Measurements from ENCODE around the gene MOSPD3.

The MOSPD3 gene

DNA sequence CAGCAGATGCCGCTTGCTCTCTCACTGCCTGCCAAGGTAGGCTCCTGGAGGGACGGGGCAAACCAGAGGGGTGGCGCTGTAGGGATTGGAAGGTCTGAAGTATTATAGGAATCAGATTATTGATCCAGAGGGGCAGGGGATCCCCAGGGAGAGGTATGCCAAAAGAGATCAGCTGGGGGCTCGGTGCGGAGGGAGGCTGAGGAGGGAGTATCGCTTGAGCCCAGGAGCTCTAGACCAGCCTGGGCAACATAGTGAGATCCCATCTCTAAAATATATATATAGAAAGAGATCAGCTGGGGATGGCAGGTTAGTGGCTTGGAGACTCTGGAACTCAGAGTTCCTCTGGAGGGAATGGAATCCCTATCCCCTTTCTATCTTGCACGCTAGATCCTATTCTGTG lies 17.2 kb upstream of the MOSPD3 start:
- no peak for DNase-seq

DNA sequence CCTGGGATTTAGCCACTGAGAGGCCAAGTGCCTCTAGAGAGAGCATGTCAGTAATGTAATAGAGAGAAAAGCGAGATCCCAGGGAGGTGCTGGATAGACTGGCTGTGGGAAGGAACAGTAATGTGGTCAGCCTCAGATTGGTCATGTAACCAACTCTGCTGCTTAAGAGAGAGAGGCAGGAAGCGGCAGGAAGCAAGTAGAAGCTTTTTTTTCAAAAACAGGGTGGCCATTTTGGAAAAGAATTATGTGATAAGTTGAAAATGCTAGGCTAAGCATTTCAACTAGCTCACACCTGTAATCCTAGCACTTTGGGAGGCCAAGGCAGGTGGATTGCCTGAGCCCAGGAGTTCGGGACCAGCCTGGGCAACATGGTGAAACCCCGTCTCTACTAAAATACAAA lies 13.9 kb upstream of the MOSPD3 start:
- no peak for DNase-seq

DNA sequence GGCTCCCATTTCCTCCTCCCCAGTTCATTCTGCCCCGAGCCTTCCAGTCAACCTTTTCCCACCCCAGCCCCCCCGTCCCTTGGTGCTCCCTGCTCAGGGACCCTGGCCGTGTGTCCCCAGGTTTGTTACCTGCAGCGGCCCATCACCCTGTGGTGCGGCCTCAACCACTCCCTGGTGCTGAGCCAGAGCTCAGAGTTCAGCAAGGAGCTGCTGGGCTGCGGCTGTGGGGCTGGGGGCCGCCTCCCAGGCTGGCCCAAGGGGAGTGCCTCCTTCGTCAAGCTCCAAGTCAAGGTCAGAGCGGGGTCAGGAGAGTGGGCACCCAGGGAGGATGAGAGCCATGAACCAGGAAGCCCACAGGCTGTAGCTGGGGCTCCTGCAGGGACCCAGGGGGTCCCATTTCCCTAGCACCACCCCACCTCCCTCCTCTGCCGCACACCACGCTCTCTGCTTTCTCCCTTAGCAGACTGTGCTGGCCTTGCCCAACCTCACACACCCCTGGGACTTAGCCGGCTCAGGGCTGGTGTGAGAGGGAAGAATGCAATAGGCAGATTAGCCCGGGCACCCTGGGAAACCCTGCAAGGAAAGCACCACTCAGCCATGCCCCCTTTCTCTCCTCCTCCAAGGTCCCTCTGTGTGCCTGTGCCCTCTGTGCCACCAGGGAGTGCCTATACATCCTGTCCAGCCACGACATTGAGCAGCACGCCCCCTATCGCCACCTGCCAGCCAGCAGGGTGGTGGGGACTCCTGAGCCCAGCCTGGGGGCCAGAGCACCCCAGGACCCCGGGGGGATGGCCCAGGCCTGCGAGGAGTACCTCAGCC lies 12.2 kb upstream of the MOSPD3 start:
- DNase-seq: no peak

DNA sequence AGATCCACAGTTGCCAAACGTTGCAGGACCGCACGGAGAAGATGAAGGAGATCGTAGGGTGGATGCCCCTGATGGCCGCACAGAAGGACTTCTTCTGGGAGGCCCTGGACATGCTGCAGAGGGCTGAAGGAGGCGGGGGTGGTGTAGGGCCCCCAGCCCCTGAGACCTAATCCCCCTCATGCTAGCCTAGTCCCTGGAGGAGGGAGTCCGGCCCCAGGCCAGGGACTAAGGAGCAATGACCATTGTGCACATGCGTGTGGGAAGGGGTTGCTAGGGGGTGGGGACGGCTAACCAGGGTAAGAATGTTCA lies 11.7 kb upstream of the MOSPD3 start:
- no peak for DNase-seq

DNA sequence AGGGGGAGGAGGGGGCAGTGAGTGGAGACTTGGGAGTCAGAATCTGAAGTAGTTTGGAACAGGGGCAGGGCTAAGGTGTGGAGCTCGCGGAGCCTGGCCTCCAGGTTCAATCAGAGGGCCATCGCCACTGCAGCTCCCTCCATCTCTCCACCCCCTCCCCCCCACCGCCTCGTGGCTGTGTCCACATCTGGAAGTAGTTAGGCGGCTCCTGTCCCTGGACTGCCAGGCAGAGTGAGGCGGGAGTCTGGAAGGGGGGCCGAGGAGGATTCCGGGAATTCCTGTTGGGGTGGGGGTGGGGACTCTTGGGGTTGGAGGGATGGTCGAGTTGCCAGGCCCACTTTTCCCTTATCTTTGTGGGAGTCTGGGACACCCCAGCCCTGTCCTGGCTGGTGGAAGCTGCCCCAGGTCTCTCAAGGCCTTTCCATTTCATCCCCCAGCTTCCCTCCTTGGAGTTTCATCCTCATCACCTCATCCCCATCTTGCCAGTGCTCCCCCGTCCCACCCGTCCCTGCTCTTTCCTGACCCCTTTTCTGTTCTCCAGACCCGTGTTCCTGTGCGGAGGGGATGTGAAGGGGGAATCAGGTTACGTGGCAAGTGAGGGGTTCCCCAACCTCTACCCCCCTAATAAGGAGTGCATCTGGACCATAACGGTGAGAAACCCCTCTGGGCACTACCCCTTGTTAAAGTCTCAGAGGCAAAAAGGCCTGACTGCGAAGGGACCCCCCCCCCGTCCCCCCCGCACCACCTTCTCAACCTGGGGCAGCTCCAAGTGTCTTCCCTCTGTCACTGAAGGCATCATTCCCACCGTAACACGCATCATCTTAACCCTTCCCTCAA lies 9.2 kb upstream of the MOSPD3 start:
- no peak for DNase-seq

GRCh38 chr7:100603726-100604027 lies 8.7 kb upstream of the MOSPD3 start:
- peak; percentile 65 for DNase-seq

DNA sequence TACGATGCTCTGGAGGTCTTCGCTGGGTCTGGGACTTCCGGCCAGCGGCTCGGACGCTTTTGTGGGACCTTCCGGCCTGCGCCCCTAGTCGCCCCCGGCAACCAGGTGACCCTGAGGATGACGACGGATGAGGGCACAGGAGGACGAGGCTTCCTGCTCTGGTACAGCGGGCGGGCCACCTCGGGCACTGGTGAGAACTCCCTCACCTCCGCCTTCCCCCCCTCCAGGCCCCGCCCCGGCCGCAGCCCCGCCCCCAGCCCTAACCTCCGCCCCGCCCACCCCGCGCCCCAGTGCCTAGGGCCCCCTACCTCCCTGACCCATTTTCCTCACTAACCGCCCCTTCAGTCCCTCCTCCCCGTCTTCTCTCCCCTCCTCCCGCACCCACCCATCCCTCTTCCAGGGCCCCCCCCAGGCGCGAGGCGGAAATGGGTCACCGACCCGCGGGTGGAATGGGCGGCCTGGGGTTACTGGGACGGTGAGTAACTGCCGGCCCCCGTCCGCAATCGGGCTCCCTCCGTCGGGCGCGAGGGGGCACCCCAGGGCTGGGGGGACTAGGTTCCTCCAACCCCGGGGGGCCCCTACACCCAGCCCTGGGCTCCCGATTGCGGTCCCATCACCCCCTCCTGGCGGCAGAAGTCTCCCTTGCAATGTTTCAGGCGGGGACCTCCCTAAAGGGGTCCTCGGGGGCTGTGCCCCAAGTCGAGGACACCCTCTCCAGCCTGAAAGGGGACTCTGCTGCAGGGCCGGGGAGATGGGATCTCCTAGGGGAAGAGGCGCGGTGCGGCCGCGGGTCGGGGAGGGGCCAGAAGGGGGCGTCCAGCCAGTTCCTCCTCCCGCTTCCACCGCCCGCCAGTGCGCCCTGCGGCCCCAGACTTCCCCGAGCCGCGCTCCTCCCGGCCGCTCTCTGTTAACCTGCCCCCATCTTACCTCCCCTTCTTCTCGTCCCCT lies 8.0 kb upstream of the MOSPD3 start:
- DNase-seq: peak; percentile 90

DNA sequence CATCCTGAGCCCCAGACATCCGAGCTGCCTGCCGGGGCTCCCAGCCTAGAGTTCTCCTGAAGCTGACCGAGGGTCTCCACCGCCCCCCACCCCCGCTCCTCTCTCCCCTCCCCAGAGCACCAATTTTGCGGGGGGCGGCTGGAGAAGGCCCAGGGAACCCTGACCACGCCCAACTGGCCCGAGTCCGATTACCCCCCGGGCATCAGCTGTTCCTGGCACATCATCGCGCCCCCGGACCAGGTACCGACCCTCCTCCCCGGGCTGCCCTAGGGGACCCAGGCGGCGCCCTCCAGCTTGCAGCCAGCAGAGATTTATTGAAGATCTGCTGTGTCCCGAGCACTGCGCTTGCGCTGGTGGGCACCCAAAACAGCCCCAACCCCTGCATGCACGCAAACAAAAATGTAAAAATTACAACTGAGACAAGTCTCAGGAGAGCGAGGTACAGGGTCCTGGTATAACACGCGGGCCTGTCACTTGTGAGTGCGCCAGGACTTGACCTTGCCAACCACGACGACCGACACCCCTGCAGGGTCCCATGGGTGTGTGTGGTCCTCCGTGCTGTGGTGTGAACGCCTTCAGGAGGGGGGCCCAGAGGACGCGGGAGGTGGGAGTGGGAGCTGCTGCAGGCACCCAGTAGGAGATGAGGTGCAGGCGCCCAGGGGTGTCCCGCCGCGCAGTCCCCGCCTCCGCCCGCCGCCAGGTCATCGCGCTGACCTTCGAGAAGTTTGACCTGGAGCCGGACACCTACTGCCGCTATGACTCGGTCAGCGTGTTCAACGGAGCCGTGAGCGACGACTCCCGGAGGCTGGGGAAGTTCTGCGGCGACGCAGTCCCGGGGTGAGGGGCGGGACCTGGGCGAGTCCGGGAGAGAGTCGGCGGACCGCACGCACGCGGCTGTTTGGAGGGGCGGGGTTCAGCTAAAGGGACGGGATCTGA lies 7.1 kb upstream of the MOSPD3 start:
- peak; percentile 72 for DNase-seq

DNA sequence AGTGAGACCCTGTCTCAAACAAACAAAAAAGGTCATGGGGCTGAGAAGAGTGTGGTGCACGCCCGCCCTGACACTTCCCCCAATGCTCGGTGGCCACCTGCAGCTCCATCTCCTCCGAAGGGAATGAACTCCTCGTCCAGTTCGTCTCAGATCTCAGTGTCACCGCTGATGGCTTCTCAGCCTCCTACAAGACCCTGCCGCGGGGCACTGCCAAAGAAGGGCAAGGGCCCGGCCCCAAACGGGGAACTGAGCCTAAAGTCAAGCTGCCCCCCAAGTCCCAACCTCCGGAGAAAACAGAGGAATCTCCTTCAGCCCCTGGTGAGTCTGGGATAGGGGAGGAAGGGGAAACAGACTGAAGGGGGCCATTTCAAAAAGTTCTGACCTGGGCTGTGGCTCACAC lies 6.0 kb upstream of the MOSPD3 start:
- DNase-seq: no peak

DNA sequence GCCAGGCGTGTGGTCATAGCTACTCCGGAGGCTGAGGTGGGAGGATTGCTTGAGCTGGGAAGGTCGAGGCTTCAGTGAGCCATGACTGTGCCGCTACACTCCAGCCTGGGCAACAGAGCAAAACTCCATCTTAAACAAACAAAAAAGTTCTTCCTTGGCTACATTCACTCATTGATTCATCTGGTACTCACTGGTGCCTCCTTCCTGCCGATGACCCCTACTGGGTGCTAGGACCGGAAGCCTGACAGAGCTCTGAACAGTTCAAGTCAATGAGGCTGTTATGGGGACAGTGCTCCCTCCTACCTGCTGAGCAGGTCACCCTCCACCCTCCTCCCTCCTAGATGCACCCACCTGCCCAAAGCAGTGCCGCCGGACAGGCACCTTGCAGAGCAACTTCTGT lies 5.2 kb upstream of the MOSPD3 start:
- no peak for DNase-seq

DNA sequence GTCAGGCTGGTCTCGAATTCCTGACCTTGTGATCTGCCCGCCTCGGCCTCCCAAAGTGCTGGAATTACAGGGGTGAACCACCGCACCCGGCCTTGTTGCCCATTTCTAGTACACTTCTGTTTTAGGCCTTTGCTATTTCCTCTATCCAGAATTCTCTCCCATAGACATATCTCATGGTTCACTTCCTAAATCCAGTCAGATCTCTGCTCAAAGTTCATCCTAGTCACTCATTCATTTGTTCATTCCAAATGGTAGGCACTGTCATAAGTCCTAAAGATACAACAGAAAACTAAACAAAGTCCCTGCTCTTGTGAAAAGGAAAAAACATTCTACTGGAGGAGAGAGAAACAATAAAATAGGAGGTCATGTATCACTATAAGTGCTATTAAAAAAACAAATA lies 2.4 kb upstream of the MOSPD3 start:
- DNase-seq: no peak

DNA sequence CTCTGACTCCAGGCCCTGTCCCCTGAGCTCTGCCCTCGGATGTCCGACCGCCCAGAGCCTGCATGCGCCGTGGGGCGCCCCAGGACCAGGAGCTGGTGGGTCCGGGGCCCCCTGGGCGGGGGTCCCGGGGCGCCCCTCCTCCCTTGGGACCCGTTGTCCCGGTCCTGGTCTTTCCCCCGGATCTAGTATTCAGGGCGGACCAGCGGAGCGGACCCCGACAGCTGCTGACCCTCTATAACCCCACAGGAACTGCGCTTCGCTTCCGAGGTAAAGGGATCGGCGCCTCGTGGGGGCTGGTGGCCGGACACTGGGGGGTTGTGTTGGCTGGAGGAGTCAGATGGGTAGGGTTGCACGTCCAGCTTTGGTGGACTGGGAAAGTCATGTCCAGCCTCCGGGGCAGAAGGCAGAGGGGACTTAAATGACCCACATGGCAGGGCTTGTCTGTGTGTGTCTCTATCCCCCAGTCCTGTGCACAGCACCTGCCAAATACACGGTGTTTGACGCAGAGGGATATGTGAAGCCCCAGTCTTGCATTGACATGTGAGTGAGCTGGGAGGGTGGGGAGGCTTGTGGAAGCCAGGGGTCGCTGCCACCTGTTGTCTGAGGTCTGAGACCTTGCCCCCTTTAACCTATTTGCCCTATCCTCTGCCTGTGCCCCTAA lies 520 bp downstream of the MOSPD3 start:
- no peak for DNase-seq

GRCh38 chr7:100613412-100614175 lies 1.3 kb downstream of the MOSPD3 start:
- no peak for DNase-seq

DNA sequence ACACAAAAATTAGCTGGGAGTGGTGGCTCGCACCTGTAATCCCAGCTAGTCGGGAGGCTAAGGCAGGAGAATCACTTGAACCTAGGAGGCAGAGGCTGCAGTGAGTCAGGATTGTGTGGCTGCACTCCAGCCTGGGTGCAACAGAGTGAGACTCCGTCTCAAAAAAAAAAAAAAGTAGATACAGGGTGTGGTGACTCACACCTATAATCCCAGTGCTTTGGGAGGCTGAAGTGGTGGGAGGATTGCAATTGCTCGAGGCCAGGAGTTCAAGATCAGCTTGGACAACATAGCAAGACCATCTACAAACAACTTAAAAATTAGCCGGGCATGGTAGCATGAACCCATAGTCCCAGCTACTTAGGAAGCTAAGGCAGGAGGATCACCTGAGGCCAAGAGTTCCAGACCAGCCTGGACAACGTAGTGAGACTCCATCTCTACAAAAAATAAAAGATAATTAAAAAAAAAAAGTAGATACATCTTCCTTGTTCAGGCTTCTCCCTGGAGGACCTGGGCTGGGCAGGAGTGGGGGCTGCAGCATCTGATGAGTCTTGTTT lies 2.0 kb downstream of the MOSPD3 start:
- DNase-seq: no peak

- no peak for DNase-seq
Measured at GRCh38 chr7:100620239-100620638, 7.9 kb downstream of the MOSPD3 start.

- DNase-seq: no peak
Measured at GRCh38 chr7:100620804-100621203, 8.5 kb downstream of the MOSPD3 start.

- DNase-seq: no peak
Measured at GRCh38 chr7:100621554-100621953, 9.2 kb downstream of the MOSPD3 start.

DNA sequence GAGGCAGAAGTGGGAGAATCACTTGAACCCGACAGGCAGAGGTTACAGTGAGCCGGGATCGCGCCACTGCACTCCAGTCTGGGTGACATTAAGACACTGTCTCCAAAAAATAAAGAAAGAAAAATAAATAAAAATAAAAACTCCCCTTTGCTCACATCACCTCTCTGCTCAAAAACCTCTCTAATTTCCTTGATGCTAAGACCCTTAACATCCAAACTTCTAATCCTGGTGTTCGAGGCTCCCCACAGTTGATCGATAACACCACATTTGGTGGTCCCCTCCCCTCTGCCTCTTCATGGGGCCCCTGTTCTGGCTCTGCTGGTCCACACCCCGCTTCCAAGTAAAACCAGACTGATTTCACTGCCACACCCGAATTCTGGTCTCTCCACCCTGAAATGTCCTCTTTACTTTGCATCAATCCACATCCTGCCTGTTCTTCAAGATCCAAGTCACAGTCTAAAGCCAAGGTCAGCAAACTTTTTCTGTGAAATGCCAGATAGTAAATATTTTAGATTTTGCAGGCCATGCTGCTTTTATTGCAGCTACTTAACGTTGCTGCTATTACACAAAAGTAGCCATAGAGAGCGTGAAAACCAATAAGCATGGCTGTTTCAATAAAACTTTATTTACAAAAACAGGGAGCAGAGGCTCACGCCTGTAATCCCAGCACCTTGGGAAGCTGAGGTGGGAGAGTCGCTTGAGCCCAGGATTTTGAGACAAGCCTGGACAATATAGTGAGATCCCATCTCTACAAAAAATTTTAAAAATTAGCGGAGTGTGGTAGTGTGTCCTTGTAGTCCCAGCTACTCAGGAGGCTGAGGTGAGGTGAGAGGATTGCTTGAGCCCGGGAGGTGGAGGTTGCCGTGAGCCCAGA lies 11.8 kb downstream of the MOSPD3 start:
- no peak for DNase-seq

- DNase-seq: no peak
Measured at GRCh38 chr7:100626055-100626454, 13.7 kb downstream of the MOSPD3 start.

All from activated CD8-positive, alpha-beta memory T cell treated with anti-CD3 and anti-CD28 coated beads, Interleukin-2, amount 50 U/mL, for 48 hours (primary cell).